HEK293 (cell line): ENCODE results near the gene DOCK4.

ENCODE experiments used
- CTCF ChIP-seq: fragments of 450-650 bp; formaldehyde crosslinking; IDR thresholded peaks from 2 replicates; pipeline ENCODE4 v1.5.1; 2016; ENCODE audit warnings: missing biosample characterization, missing genetic modification characterization
- GLIS2 ChIP-seq: fragments of 450-650 bp; formaldehyde crosslinking; IDR thresholded peaks from 2 replicates; pipeline ENCODE4 v1.5.1; 2016; ENCODE audit warnings: missing biosample characterization, missing genetic modification characterization
- HOXA7 ChIP-seq: sonication (generic); formaldehyde crosslinking; IDR thresholded peaks from 2 replicates; pipeline ENCODE4 v1.8.1; 2022; ENCODE audit warnings: missing genetic modification reagents, borderline replicate concordance
- HOXC10 ChIP-seq: sonication (generic); formaldehyde crosslinking; IDR thresholded peaks from 2 replicates; pipeline ENCODE4 v1.8.1; 2023; ENCODE audit warnings: mild to moderate bottlenecking, missing genetic modification reagents
- ZNF146 ChIP-seq: fragments of 450-650 bp; formaldehyde crosslinking; IDR thresholded peaks from 2 replicates; pipeline ENCODE4 v1.5.1; 2016; ENCODE audit warnings: missing biosample characterization, missing genetic modification characterization
- ZNF24 ChIP-seq: fragments of 450-650 bp; formaldehyde crosslinking; IDR thresholded peaks from 2 replicates; pipeline ENCODE4 v1.5.1; 2016; ENCODE audit warnings: missing biosample characterization, missing genetic modification characterization
- ZNF274 ChIP-seq, 2 experiments: fragments of 200-500 bp in 1 of 2; fragments of 450-650 bp in 1 of 2; sonication (Bioruptor generic) in 1 of 2; formaldehyde crosslinking in 1 of 2; IDR thresholded peaks; 2 replicates each; pipeline versions ENCODE4 v1.5.1 to v1.6.1; 2014 to 2016; ENCODE audit warnings: borderline replicate concordance in 1 of 2, inconsistent platforms in 1 of 2, low read length in 1 of 2, missing biosample characterization in 1 of 2, missing genetic modification characterization in 1 of 2
- ZNF394 ChIP-seq: fragments of 450-650 bp; formaldehyde crosslinking; IDR thresholded peaks from 2 replicates; pipeline ENCODE4 v1.5.1; 2016; ENCODE audit warnings: missing biosample characterization, missing genetic modification characterization, mild to moderate bottlenecking, moderate library complexity, borderline replicate concordance
- ZNF433 ChIP-seq: fragments of 450-650 bp; formaldehyde crosslinking; IDR thresholded peaks from 2 replicates; pipeline ENCODE4 v1.5.1; 2016; ENCODE audit warnings: missing biosample characterization, missing genetic modification characterization, low read depth
- ZNF621 ChIP-seq: fragments of 450-650 bp; formaldehyde crosslinking; IDR thresholded peaks from 2 replicates; pipeline ENCODE4 v1.5.1; 2017; ENCODE audit warnings: missing biosample characterization, missing genetic modification characterization
- ZNF664 ChIP-seq: fragments of 450-650 bp; formaldehyde crosslinking; IDR thresholded peaks from 2 replicates; pipeline ENCODE4 v1.5.1; 2016; ENCODE audit warnings: missing biosample characterization, missing genetic modification characterization
- ZSCAN4 ChIP-seq: fragments of 450-650 bp; formaldehyde crosslinking; IDR thresholded peaks from 2 replicates; pipeline ENCODE4 v1.5.1; 2017; ENCODE audit warnings: missing biosample characterization, missing genetic modification characterization

- TF ChIP-seq ZNF394 (tag by site-specific recombination) (no peak), CTCF (no peak), ZNF621 (tag by site-specific recombination) (no peak), ZNF24 (tag by site-specific recombination) (no peak), ZSCAN4 (tag by site-specific recombination) (no peak), ZNF274 (IDR thresholded peaks at IDR 0.05; ENCODE audit: low read length) (no peak), ZNF274 (tag by site-specific recombination; IDR thresholded peaks at IDR 0.05; ENCODE audit: borderline replicate concordance) (no peak), ZNF433 (tag by site-specific recombination) (no peak), HOXC10 (CRISPR knock-in tag) (no peak), ZNF146 (tag by site-specific recombination) (no peak), HOXA7 (CRISPR knock-in tag) (no peak), GLIS2 (tag by site-specific recombination) (no peak), ZNF664 (tag by site-specific recombination) (no peak)
These were observed 61.0 kb downstream of the DOCK4 start for GRCh38 chr7:112145206-112145605.
